HepG2 (cell line): ENCODE measurements around the gene CTRL. TPM values are rescaled to one million over a fixed set of nuclear protein-coding genes. Genes with fewer than 3 reads are reported as not detected.

Experiments
- ATF7 ChIP-seq, 2 experiments: fragments of 450-650 bp in 1 of 2; sonication (generic) in 1 of 2; formaldehyde crosslinking in 1 of 2; IDR thresholded peaks; 2 replicates each; pipeline versions ENCODE4 v1.4.0 to v1.6.1; 2016 to 2020; ENCODE audit warnings: antibody characterized with exemption in 1 of 2, mild to moderate bottlenecking in 1 of 2, missing genetic modification reagents in 1 of 2
- CBFB ChIP-seq: sonication (generic); formaldehyde crosslinking; IDR thresholded peaks from 2 replicates; pipeline ENCODE4 v1.4.0; 2020; ENCODE audit warnings: missing genetic modification reagents
- DMAP1 ChIP-seq: IDR thresholded peaks from 2 replicates; pipeline ENCODE4 v1.6.1; 2016
- FOXM1 ChIP-seq: sonication (generic); formaldehyde crosslinking; IDR thresholded peaks from 2 replicates; pipeline ENCODE4 v1.5.0; 2020; ENCODE audit warnings: missing genetic modification reagents
- FOXO4 ChIP-seq: sonication (generic); formaldehyde crosslinking; conservative IDR thresholded peaks from 2 replicates; pipeline ENCODE4 v1.8.1; 2023; ENCODE audit warnings: missing genetic modification reagents
- MTA1 ChIP-seq: sonication (generic); formaldehyde crosslinking; IDR thresholded peaks from 2 replicates; pipeline ENCODE4 v1.4.0; 2020; ENCODE audit warnings: missing genetic modification reagents, mild to moderate bottlenecking, borderline replicate concordance
- NONO ChIP-seq, 2 experiments: fragments of 450-650 bp in 1 of 2; sonication (generic) in 1 of 2; formaldehyde crosslinking in 1 of 2; IDR thresholded peaks in 1 of 2; conservative IDR thresholded peaks in 1 of 2; 2 replicates each; pipeline versions ENCODE4 v1.6.1 to v1.8.0; 2017 to 2022; ENCODE audit warnings: mild to moderate bottlenecking in 1 of 2, missing genetic modification reagents in 1 of 2, moderate library complexity in 1 of 2
- NR2F6 ChIP-seq, 2 experiments: IDR thresholded peaks; 2 replicates each; pipeline ENCODE4 v1.6.1; 2016; ENCODE audit warnings: antibody characterized with exemption in 1 of 2, mild to moderate bottlenecking in 1 of 2
- PHF5A ChIP-seq: IDR thresholded peaks from one replicate; pipeline ENCODE4 v1.6.1; 2018; ENCODE audit warnings: low read depth, missing genetic modification reagents; ENCODE audit not compliant: unreplicated experiment
- SRSF1 ChIP-seq: fragments of 200-400 bp; formaldehyde crosslinking; optimal IDR thresholded peaks from 2 replicates; pipeline ENCODE3; 2017; ENCODE audit warnings: mild to moderate bottlenecking, low read depth, low read length, moderate library complexity
- ZNF207 ChIP-seq: fragments of 450-650 bp; IDR thresholded peaks from 2 replicates; pipeline ENCODE4 v1.6.1; 2016; ENCODE audit warnings: antibody characterized with exemption, borderline replicate concordance
- ZNF530 ChIP-seq: sonication (generic); formaldehyde crosslinking; IDR thresholded peaks from 2 replicates; pipeline ENCODE4 v1.5.0; 2020; ENCODE audit warnings: low read depth, mild to moderate bottlenecking, missing genetic modification reagents
- ZNF564 ChIP-seq: sonication (generic); formaldehyde crosslinking; IDR thresholded peaks from 2 replicates; pipeline ENCODE4 v1.8.1; 2023; ENCODE audit warnings: mild to moderate bottlenecking, missing genetic modification reagents
- ZNF674 ChIP-seq: sonication (generic); formaldehyde crosslinking; IDR thresholded peaks from 2 replicates; pipeline ENCODE4 v1.5.0; 2020; ENCODE audit warnings: low read depth, mild to moderate bottlenecking, missing genetic modification reagents
- ZNF776 ChIP-seq: sonication (generic); formaldehyde crosslinking; IDR thresholded peaks from 2 replicates; pipeline ENCODE4 v1.4.0; 2020; ENCODE audit warnings: mild to moderate bottlenecking, missing genetic modification reagents
- polyA plus RNA-seq, 8 experiments: library from polyadenylated mRNA; depleted of rRNA in 3 of 8; stranded (reverse) in 7 of 8; unstranded in 1 of 8; fragments of >200 nt; fragmentation: Illumina TruSeq in 4 of 8; extraction: Trizol in 4 of 8; gene quantifications; 2 replicates each; pipeline versions ENCODE4 v1.2.1 to v1.2.3, GENCODE V29; 2011 to 2016; ENCODE audit warnings: low read depth in 4 of 8, missing spikeins in 1 of 8, mixed read lengths in 1 of 8; ENCODE audit not compliant: insufficient read depth in 1 of 8
- total RNA-seq, 5 experiments: library from RNA; depleted of rRNA; stranded (reverse); fragments of >200 nt; fragmentation: Illumina TruSeq; extraction: Trizol; gene quantifications; 2 replicates each; pipeline ENCODE4 v1.2.3, GENCODE V29; 2016; ENCODE audit warnings: low read depth in 1 of 5
- TF ChIP-seq, protein P1 (sequence below), 2 experiments: fragments of 450-650 bp in 1 of 2; sonication (generic) in 1 of 2; formaldehyde crosslinking in 1 of 2; IDR thresholded peaks; 2 replicates each; pipeline versions ENCODE4 v1.6.1 to v1.8.0; 2016 to 2022; ENCODE audit warnings: antibody characterized with exemption in 1 of 2, mild to moderate bottlenecking in 1 of 2, missing genetic modification reagents in 1 of 2
- TF ChIP-seq, protein P2 (sequence below): sonication (generic); formaldehyde crosslinking; IDR thresholded peaks from 2 replicates; pipeline ENCODE4 v1.4.0; 2020; ENCODE audit warnings: missing genetic modification reagents

CTRL gene
- total and polyA plus RNA-seq, 2 of the 13 experiments (the other 11 are each of a cell fraction or from before 2014, with no cell fraction given): 1.9 to 2.7 TPM

DNA sequence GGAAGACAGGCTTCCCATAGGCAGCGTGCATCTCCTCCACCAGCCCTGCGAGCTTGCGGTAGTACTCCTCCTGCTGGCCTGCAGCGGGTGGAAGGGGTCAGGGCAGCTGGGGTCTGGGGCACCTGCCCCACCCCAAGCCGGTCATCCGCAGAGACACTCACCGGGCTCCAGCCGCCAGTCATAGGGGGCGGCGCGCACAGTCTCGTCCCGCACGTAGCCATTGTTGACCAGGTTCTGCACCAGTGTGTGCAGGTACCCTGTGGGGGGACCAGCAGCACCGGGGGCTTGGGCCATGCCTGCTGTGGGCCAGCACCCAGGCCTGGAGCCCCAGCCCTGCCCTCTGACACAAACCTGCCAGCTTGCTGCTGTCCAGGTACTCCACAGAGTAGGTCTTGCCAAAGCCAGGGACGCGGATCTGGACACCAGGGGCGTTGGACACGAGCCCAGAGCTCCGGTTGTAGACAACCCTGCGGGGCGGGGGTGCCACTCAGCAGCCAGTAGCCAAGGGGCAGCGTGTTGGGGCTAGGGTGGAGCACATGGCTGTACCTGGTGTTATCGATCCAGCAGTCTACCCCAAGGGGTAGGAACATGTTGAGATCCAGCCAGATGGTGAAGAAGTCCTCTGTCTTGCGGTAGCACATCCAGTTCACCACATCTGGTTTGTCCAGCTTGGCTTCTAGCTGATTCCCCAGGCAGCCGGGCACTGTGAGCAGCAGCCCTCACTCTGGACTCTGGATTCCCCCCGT lies 11.0 kb upstream of the CTRL start (continued):
- TF ChIP-seq, protein P1, sequence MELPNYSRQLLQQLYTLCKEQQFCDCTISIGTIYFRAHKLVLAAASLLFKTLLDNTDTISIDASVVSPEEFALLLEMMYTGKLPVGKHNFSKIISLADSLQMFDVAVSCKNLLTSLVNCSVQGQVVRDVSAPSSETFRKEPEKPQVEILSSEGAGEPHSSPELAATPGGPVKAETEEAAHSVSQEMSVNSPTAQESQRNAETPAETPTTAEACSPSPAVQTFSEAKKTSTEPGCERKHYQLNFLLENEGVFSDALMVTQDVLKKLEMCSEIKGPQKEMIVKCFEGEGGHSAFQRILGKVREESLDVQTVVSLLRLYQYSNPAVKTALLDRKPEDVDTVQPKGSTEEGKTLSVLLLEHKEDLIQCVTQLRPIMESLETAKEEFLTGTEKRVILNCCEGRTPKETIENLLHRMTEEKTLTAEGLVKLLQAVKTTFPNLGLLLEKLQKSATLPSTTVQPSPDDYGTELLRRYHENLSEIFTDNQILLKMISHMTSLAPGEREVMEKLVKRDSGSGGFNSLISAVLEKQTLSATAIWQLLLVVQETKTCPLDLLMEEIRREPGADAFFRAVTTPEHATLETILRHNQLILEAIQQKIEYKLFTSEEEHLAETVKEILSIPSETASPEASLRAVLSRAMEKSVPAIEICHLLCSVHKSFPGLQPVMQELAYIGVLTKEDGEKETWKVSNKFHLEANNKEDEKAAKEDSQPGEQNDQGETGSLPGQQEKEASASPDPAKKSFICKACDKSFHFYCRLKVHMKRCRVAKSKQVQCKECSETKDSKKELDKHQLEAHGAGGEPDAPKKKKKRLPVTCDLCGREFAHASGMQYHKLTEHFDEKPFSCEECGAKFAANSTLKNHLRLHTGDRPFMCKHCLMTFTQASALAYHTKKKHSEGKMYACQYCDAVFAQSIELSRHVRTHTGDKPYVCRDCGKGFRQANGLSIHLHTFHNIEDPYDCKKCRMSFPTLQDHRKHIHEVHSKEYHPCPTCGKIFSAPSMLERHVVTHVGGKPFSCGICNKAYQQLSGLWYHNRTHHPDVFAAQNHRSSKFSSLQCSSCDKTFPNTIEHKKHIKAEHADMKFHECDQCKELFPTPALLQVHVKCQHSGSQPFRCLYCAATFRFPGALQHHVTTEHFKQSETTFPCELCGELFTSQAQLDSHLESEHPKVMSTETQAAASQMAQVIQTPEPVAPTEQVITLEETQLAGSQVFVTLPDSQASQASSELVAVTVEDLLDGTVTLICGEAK (IDR thresholded peaks at IDR 0.05): no peak
- TF ChIP-seq, protein P1 (CRISPR knock-in tag; IDR thresholded peaks at IDR 0.05): 0 out of 2 replicates have a peak, but pooled peaks have one; percentile 63
- TF ChIP-seq ZNF674 (CRISPR knock-in tag) (no peak), FOXO4 (0 out of 2 replicates have a peak, but pooled peaks have one; percentile 55), ZNF530 (CRISPR knock-in tag) (no peak), FOXM1 (no peak), ZNF564 (CRISPR knock-in tag) (no peak; the same call in 1 of the 2 replicates), PHF5A (CRISPR knock-in tag) (peak; percentile 47), ZNF207 (no peak), ATF7 (IDR thresholded peaks at IDR 0.05) (no peak), ATF7 (CRISPR knock-in tag; IDR thresholded peaks at IDR 0.05) (no peak), SRSF1 (no peak), NONO (IDR thresholded peaks at IDR 0.05) (no peak), NONO (CRISPR knock-in tag; conservative IDR thresholded peaks at IDR 0.05) (no peak; the same call in none of the 2 replicates), ZNF776 (CRISPR knock-in tag) (no peak; the same call in 1 of the 2 replicates), MTA1 (CRISPR knock-in tag) (no peak; the same call in 1 of the 2 replicates), NR2F6 (IDR thresholded peaks at IDR 0.05) (no peak), NR2F6 (CRISPR knock-in tag; IDR thresholded peaks at IDR 0.05) (no peak), CBFB (CRISPR knock-in tag) (0 out of 2 replicates have a peak, but pooled peaks have one; percentile 54), DMAP1 (CRISPR knock-in tag) (0 out of 2 replicates have a peak, but pooled peaks have one; percentile 31)
- TF ChIP-seq, protein P2, sequence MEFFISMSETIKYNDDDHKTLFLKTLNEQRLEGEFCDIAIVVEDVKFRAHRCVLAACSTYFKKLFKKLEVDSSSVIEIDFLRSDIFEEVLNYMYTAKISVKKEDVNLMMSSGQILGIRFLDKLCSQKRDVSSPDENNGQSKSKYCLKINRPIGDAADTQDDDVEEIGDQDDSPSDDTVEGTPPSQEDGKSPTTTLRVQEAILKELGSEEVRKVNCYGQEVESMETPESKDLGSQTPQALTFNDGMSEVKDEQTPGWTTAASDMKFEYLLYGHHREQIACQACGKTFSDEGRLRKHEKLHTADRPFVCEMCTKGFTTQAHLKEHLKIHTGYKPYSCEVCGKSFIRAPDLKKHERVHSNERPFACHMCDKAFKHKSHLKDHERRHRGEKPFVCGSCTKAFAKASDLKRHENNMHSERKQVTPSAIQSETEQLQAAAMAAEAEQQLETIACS (CRISPR knock-in tag): no peak
